SK-N-SH treated with all-trans-retinoic acid at 6 μM for 48 hours (cell line): ENCODE data around the gene ACP3.

ENCODE experiments used
- ARNTL ChIP-seq: fragments of 450-650 bp; formaldehyde crosslinking; IDR thresholded peaks from 2 replicates; pipeline ENCODE4 v1.5.0; 2020; ENCODE audit warnings: low read depth, mild to moderate bottlenecking, moderate library complexity, borderline replicate concordance
- PPARA ChIP-seq: fragments of 250-450 bp; sonication (Bioruptor Pico); IDR thresholded peaks from 2 replicates; pipeline ENCODE4 v1.5.0; 2020; ENCODE audit warnings: mild to moderate bottlenecking, borderline replicate concordance
- SNAI2 ChIP-seq: fragments of 250-450 bp; sonication (Bioruptor Pico); IDR thresholded peaks from 2 replicates; pipeline ENCODE4 v1.5.0; 2020; ENCODE audit warnings: mild to moderate bottlenecking, moderate library complexity
- TF ChIP-seq, protein P1 (sequence below): fragments of 250-450 bp; sonication (Bioruptor Pico); IDR thresholded peaks from 2 replicates; pipeline ENCODE4 v1.8.0; 2021; ENCODE audit warnings: low read depth, mild to moderate bottlenecking, moderate library complexity, borderline replicate concordance

DNA sequence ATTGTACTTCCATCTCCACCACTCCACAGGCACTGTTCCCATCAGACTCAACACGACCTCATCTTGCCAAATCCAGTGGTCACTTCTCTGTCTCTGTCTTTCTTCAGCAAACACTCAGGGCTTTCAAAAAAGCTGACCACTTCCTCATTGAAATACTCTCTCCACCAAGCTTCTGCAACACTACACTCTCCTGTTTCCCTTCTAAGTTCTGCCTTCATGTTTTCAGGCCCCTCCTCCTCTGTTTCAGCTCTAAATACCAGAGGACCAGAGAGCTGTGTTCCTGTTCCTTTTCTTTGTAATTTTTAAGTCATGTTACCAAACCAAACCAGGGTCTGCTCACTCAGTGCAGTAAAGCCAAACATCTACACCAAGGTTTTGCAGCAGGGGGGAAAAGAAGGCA is 33.8 kb upstream of the ACP3 start:
- TF ChIP-seq PPARA (CRISPR knock-in tag), result no peak
- no peak for TF ChIP-seq ARNTL
- TF ChIP-seq, protein P1, sequence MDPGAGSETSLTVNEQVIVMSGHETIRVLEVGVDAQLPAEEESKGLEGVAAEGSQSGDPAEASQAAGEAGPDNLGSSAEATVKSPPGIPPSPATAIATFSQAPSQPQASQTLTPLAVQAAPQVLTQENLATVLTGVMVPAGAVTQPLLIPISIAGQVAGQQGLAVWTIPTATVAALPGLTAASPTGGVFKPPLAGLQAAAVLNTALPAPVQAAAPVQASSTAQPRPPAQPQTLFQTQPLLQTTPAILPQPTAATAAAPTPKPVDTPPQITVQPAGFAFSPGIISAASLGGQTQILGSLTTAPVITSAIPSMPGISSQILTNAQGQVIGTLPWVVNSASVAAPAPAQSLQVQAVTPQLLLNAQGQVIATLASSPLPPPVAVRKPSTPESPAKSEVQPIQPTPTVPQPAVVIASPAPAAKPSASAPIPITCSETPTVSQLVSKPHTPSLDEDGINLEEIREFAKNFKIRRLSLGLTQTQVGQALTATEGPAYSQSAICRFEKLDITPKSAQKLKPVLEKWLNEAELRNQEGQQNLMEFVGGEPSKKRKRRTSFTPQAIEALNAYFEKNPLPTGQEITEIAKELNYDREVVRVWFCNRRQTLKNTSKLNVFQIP (CRISPR knock-in tag), result no peak
- no peak for TF ChIP-seq SNAI2 (CRISPR knock-in tag)
